Bone marrow (tissue), 2 donors: ENCODE data around the gene MPEG1.

Experiments
- DNase-seq, 2 donors: peaks; one replicate each; lab custom pipeline; 2025; lab: John Stamatoyannopoulos, UW

The MPEG1 gene

DNA sequence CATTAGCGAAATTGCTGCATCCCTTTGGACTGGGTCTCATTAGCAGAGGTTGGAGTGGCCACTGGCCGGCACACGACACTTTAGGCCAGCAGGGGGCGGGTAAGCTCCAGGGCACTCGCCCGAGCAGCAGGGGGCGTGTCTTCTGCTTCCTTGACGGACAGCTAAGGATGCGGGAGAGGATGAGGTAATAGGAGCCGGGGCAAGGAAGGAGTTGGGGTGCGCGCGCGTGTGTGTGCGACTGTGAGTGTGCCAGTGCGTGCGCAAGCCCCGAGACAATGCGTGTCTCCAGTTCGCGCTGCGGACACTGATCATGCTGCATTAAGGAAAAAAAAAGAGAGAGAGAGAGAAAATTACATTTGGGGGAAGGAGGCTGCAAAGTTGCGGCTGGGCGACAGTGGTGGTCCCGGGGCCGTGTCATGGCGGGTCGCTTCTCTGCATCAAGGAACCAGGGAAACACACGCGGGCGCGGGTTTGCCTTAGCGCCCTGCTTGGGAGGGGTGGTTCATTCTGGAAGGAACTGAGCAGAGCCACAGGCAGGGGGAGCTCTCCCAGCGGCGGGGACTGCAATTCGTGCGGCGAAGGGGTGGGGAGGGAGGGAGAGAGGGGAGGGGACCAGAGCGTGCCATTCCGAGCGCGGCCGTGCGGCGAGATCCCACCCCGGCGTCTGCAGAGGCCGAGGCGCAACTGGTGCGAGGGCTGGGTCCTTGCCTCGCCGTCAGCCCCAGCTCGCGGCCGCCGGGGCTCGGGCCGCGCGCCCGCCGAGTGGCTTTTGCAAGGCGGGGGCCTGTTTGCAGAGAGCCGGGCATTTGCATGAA is 41.0 kb downstream of the MPEG1 start, which contains the start of gene DTX4:
Gene DTX4 (plus strand): TSS at position 625 of the 815 bp plus-strand sequence. CDS start 464 bp downstream, outside the sequence.
- peak; percentile 71 to 87 for DNase-seq

DNA sequence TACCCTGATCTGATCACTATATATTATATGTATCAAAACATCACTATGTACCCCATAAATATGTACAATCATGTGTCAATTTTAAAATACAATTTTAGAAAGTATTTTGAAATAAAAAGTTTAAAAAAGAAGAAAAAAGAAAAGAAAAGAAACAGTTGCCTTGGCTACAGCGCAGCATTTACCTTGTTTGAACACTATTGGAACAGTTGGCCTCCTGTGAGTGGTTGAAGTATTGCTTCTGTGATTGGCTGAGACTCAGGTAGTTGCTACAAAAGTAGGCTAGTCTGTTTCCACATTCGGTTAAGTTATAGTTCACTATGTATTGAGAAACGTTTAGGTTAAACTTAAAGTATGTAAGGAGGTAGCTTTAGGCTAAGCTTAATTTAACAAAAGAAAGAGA is 48.7 kb downstream of the MPEG1 start:
- no peak for DNase-seq
